Measurements from ENCODE around the gene PDE6B. TPM values are rescaled to one million over a fixed set of nuclear protein-coding genes. Genes with fewer than 3 reads are reported as not detected.
"Not testable (repeated sequence)": the region's sequence is repeated elsewhere in the genome, so short reads cannot be mapped to it uniquely, and the experiment has no call there.

Gene PDE6B
- total RNA-seq, 2 experiments from 2014 or later, result not detected

GRCh38 chr4:667545-667925, 42.2 kb downstream of the PDE6B start:
- Histone ChIP-seq H3K4me1 (ENCODE audit: insufficient read depth, low read length, poor library complexity, severe bottlenecking) (no peaks in the 10 kb centered on the region), H2AFZ (ENCODE audit: low read length) (no peak overlapping the region), H3K9me3 (ENCODE audit: low read length) (no peaks in the 10 kb centered on the region), H3K79me2 (ENCODE audit: insufficient read depth, low read depth, low read length) (peaks cover 6% of the 10 kb centered on the region; the same call in 1 of the 2 replicates), H4K20me1 (ENCODE audit: insufficient read depth, low read length) (no peaks in the 10 kb centered on the region), H3K4me3 (ENCODE audit: low read depth, low read length, poor library complexity, severe bottlenecking) (no peak overlapping the region), H3K27ac (ENCODE audit: low read depth, low read length, poor library complexity, severe bottlenecking) (no peak overlapping the region), H3K36me3 (ENCODE audit: insufficient read depth, low read length) (peaks cover 25% of the 10 kb centered on the region), H3K4me2 (ENCODE audit: low read length) (no peak overlapping the region), H3K9me2 (ENCODE audit: insufficient read depth, low read length) (no peaks in the 10 kb centered on the region)
- no TSS peak for BruUV-seq (replicated peaks)
- TF ChIP-seq EZH2phosphoT487 (IDR thresholded peaks at IDR 0.05; ENCODE audit: borderline replicate concordance, low read depth, low read length), result no peak
- TF ChIP-seq, protein P1, sequence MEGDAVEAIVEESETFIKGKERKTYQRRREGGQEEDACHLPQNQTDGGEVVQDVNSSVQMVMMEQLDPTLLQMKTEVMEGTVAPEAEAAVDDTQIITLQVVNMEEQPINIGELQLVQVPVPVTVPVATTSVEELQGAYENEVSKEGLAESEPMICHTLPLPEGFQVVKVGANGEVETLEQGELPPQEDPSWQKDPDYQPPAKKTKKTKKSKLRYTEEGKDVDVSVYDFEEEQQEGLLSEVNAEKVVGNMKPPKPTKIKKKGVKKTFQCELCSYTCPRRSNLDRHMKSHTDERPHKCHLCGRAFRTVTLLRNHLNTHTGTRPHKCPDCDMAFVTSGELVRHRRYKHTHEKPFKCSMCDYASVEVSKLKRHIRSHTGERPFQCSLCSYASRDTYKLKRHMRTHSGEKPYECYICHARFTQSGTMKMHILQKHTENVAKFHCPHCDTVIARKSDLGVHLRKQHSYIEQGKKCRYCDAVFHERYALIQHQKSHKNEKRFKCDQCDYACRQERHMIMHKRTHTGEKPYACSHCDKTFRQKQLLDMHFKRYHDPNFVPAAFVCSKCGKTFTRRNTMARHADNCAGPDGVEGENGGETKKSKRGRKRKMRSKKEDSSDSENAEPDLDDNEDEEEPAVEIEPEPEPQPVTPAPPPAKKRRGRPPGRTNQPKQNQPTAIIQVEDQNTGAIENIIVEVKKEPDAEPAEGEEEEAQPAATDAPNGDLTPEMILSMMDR (conservative IDR thresholded peaks at IDR 0.05; ENCODE audit: low read length), result no peak
- intact Hi-C loops (cut with micrococcal nuclease; ENCODE audit: unreplicated experiment), result no loop called here
- ChIA-PET POLR2A (no interaction called here), CTCF (ENCODE audit: unreplicated experiment) (no interaction called here)
- DNase-seq (ENCODE audit: low spot score), result no peak

GRCh38 chr4:668219-668618, 42.8 kb downstream of the PDE6B start:
- H3K9me2 ChIP-seq (ENCODE audit: insufficient read depth, low read length); POLR2A ChIA-PET; intact Hi-C loops (cut with micrococcal nuclease; ENCODE audit: unreplicated experiment); H3K4me3 ChIP-seq (ENCODE audit: low read depth, low read length, poor library complexity, severe bottlenecking); CTCF ChIA-PET (ENCODE audit: unreplicated experiment); H3K9me3 ChIP-seq (ENCODE audit: low read length); DNase-seq (ENCODE audit: low spot score); H3K4me2 ChIP-seq (ENCODE audit: low read length); H3K27ac ChIP-seq (ENCODE audit: low read depth, low read length, poor library complexity, severe bottlenecking); H3K4me1 ChIP-seq (ENCODE audit: insufficient read depth, low read length, poor library complexity, severe bottlenecking); H4K20me1 ChIP-seq (ENCODE audit: insufficient read depth, low read length); BruUV-seq (replicated peaks); H2AFZ ChIP-seq (ENCODE audit: low read length): not testable (repeated sequence)
- Histone ChIP-seq H3K79me2 (ENCODE audit: insufficient read depth, low read depth, low read length) (peaks cover 12% of the 10 kb centered on the region), H3K36me3 (ENCODE audit: insufficient read depth, low read length) (peaks cover 32% of the 10 kb centered on the region)

DNA sequence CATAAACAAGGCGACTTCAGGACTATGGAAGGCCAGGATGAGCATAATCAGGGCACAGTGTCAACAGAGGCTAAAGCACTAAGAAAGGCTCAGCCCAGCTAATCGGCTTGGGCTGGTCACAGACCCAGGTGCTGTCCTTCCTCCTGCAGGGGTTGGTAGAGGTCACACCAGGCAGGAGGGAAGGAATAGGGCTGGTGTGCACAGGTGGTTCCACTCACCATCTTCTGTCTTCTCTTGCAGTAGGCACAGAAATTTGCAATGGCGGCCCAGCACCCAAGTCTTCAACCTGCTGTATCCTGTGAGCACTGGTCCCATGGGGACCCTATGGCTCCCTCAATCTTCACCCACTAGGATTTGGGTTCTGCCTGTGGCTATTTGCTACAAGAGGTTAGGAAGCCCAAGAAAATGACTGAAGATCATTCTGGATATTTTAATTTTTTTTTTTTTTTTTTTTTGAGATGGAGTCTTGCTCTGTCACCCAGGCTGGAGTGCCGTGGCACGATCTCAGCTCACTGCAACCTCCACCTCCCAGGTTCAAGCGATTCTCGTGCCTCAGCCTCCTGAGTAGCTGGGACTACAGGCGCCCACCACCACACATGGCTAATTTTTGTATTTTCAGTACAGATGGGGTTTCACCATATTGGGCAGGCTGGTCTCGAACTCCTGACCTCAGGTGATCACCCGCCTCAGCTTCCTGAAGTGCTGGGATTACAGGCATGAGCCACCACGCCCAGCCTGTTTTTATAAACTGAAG, 44.6 kb downstream of the PDE6B start:
- BruUV-seq (replicated peaks); H3K4me3 ChIP-seq (ENCODE audit: low read depth, low read length, poor library complexity, severe bottlenecking); H4K20me1 ChIP-seq (ENCODE audit: insufficient read depth, low read length); DNase-seq (ENCODE audit: low spot score); H3K4me2 ChIP-seq (ENCODE audit: low read length); CTCF ChIA-PET (ENCODE audit: unreplicated experiment); POLR2A ChIA-PET; H3K27ac ChIP-seq (ENCODE audit: low read depth, low read length, poor library complexity, severe bottlenecking); H3K9me2 ChIP-seq (ENCODE audit: insufficient read depth, low read length); H3K9me3 ChIP-seq (ENCODE audit: low read length); H2AFZ ChIP-seq (ENCODE audit: low read length): not testable (repeated sequence)
- Histone ChIP-seq H3K79me2 (ENCODE audit: insufficient read depth, low read depth, low read length) (peaks cover 17% of the 10 kb centered on the region), H3K36me3 (ENCODE audit: insufficient read depth, low read length) (peaks cover 38% of the 10 kb centered on the region), H3K4me1 (ENCODE audit: insufficient read depth, low read length, poor library complexity, severe bottlenecking) (peaks cover 10% of the 10 kb centered on the region)
- intact Hi-C loops (cut with micrococcal nuclease; ENCODE audit: unreplicated experiment), result loop anchor here (10.0 kb wide), 2 partner anchors 195 to 1045 kb away; partner anchors contain the start of gene SLBP
